ENCODE data around the gene YARS1. TPM values are rescaled to one million over a fixed set of nuclear protein-coding genes. Genes with fewer than 3 reads are reported as not detected.

Gene YARS1
- total RNA-seq, 1 experiment from 2014 or later: 194 TPM

DNA sequence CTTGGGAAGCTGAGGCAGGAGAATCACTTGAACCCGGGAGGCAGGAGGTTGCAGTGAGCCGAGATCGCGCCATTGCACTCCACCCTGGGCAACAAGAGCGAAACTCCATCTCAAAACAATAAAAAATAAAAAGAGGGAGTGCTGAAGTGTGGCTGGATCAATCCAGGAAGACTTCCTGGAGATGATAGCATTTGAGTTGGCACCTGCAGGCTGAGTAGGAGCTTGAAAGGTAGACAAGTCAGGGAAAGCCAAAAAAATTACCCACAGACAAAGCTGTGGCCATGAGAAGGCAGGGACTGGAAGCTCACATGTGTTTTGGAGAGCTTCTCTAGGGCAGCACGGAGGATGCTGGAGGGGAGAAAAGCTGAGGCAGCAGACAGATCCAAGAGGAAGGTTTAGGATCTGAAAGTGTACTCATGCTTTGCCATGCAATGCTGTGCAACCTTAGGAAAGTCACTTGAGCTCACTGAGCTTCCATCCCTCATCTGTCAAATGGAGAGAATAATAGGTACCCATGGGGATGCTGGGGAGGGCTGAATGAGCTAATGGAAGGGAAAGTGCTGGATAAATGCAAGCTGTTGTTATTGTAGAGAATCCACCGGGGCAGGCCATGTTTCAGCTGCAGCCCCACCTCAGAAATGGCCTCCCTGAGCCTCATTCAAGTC, 88.6 kb downstream of the YARS1 start:
- Histone ChIP-seq H3K4ac (ENCODE audit: low read depth, low read length) (no peak overlapping the region), H3K14ac (ENCODE audit: insufficient read depth, low read length) (no peak overlapping the region), H2BK120ac (ENCODE audit: low read depth, low read length, poor library complexity, severe bottlenecking) (no peak overlapping the region), H3K79me2 (ENCODE audit: insufficient read depth, low read length) (no peaks in the 10 kb centered on the region), H4K8ac (replicated peaks; ENCODE audit: insufficient read length, low read depth, low read length) (no peak overlapping the region), H3K79me1 (ENCODE audit: insufficient read depth, low read depth, low read length, poor library complexity, severe bottlenecking) (no peaks in the 10 kb centered on the region), H4K91ac (ENCODE audit: insufficient read length, low read depth, low read length) (no peak overlapping the region), H4K20me1 (ENCODE audit: control insufficient read depth, insufficient read depth, insufficient read length) (no peaks in the 10 kb centered on the region), H3K56ac (ENCODE audit: insufficient read length, low read depth, low read length) (no peak overlapping the region), H4K5ac (ENCODE audit: insufficient read length, low read depth, low read length) (no peak overlapping the region), H3K9me3 (ENCODE audit: control insufficient read depth, low read depth, low read length) (no peaks in the 10 kb centered on the region), H2AFZ (ENCODE audit: low read length) (no peak overlapping the region), H3K27ac (ENCODE audit: insufficient read length, low read depth, low read length) (no peak overlapping the region), H2BK20ac (ENCODE audit: low read depth, low read length, poor library complexity, severe bottlenecking) (no peak overlapping the region), H2AK5ac (ENCODE audit: insufficient read length, low read length) (no peak overlapping the region), H3K4me2 (ENCODE audit: insufficient read depth, insufficient read length, low read length) (no peak overlapping the region), H3K18ac (ENCODE audit: insufficient read length, low read depth, low read length) (no peak overlapping the region), H3K9ac (ENCODE audit: extremely low read depth, insufficient read length, low read length) (no peak overlapping the region), H3K4me1 (ENCODE audit: insufficient read depth, low read length) (no peaks in the 10 kb centered on the region; the same call in 1 of the 2 replicates), H3K27me3 (ENCODE audit: insufficient read depth, low read length) (no peaks in the 10 kb centered on the region), H2BK15ac (ENCODE audit: low read depth, low read length) (no peak overlapping the region), H2BK5ac (ENCODE audit: insufficient read length, low read length) (no peak overlapping the region), H3K23ac (ENCODE audit: insufficient read length, low read depth, low read length) (no peak overlapping the region), H3T11ph (ENCODE audit: low read length) (no peak overlapping the region), H3K23me2 (ENCODE audit: insufficient read length, low read depth, low read length, poor library complexity, severe bottlenecking) (no peaks in the 10 kb centered on the region), H2BK12ac (ENCODE audit: insufficient read length, low read depth, low read length) (no peak overlapping the region)
- H3K4me3 Mint-ChIP-seq: no peak overlapping the region
- TF ChIP-seq, protein P1, sequence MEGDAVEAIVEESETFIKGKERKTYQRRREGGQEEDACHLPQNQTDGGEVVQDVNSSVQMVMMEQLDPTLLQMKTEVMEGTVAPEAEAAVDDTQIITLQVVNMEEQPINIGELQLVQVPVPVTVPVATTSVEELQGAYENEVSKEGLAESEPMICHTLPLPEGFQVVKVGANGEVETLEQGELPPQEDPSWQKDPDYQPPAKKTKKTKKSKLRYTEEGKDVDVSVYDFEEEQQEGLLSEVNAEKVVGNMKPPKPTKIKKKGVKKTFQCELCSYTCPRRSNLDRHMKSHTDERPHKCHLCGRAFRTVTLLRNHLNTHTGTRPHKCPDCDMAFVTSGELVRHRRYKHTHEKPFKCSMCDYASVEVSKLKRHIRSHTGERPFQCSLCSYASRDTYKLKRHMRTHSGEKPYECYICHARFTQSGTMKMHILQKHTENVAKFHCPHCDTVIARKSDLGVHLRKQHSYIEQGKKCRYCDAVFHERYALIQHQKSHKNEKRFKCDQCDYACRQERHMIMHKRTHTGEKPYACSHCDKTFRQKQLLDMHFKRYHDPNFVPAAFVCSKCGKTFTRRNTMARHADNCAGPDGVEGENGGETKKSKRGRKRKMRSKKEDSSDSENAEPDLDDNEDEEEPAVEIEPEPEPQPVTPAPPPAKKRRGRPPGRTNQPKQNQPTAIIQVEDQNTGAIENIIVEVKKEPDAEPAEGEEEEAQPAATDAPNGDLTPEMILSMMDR (conservative IDR thresholded peaks at IDR 0.05): no peak
- H3K27ac Mint-ChIP-seq: peak overlapping the region in 1 of 3 experiments; percentile 79; a peak in 1 of 7 replicates
- peaks cover 20 to 24% of the 10 kb centered on the region in 2 experiments for H3K4me1 Mint-ChIP-seq
- no peaks in the 10 kb centered on the region for H3K36me3 Mint-ChIP-seq (ENCODE audit: insufficient read depth in 1 of 3, low read depth in 3 of 3)
- no peak for DNase-seq
- H3K9me3 Mint-ChIP-seq: no peaks in the 10 kb centered on the region
- no CpG with 5 or more reads among the region's 7 CpGs for WGBS (ENCODE audit: extremely low coverage, insufficient read length, low lambda C conversion rate)
- peaks cover 17% of the 10 kb centered on the region for H3K27me3 Mint-ChIP-seq (ENCODE audit: low read depth)
